GM20000 (cell line): ENCODE results near the gene LYAR.
"Not testable (repeated sequence)": the region's sequence is repeated elsewhere in the genome, so short reads cannot be mapped to it uniquely, and the experiment has no call there.

Experiments used
- DNase-seq: peaks from one replicate; pipeline ENCODE4 v3.0.0; 2012; ENCODE audit warnings: low spot score
- CTCF ChIP-seq: IDR thresholded peaks from 2 replicates; pipeline ENCODE4 v1.5.1; 2012; ENCODE audit warnings: mild to moderate bottlenecking, control low read depth; ENCODE audit errors: extremely low read depth, missing control alignments

LYAR gene

GRCh38 chr4:4267981-4268380, 22.0 kb downstream of the LYAR start:
- TF ChIP-seq CTCF: no peak
- no peak for DNase-seq

- DNase-seq: peak; percentile 36
- no peak for TF ChIP-seq CTCF
These were observed 29.7 kb downstream of the LYAR start for GRCh38 chr4:4260185-4260751.

GRCh38 chr4:4259484-4260100, 30.4 kb downstream of the LYAR start:
- TF ChIP-seq CTCF: no peak
- DNase-seq: no peak

- DNase-seq: not testable (repeated sequence)
These were observed 32.2 kb downstream of the LYAR start for GRCh38 chr4:4257705-4258104.

GRCh38 chr4:4256799-4257198, 33.2 kb downstream of the LYAR start:
- no peak for DNase-seq
- TF ChIP-seq CTCF: no peak

GRCh38 chr4:4254666-4255065, 35.3 kb downstream of the LYAR start:
- no peak for TF ChIP-seq CTCF
- DNase-seq: no peak

GRCh38 chr4:4254199-4254598, 35.8 kb downstream of the LYAR start:
- DNase-seq: no peak
- no peak for TF ChIP-seq CTCF

- TF ChIP-seq CTCF: no peak
- no peak for DNase-seq
These were observed 40.1 kb downstream of the LYAR start for GRCh38 chr4:4249866-4250265.

GRCh38 chr4:4249342-4249741, 40.6 kb downstream of the LYAR start:
- not testable (repeated sequence) for DNase-seq
